ENCODE measurements around the gene SRCAP.
A peak's percentile ranks its signal among the peaks of the same experiment; 100 is the strongest.

The SRCAP gene

DNA sequence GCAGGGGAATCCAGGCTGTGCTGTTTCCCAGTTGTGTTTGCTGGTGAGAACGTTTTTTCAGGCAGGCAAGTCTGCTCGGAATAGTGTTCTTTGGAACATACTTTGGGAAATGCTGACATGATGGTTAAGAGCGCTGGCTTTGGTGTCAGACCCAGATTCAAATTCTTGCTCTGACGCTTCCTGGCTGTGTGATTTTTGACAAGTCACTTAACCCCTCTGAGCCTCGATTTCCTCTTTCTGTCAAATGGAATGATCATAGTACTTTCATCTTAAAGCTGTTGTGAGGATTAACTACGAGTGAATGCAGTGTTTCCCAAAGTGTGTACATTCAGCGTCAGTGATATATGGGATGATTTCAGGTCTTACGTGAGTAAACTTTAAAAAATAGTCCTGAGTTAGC, 35.9 kb upstream of the SRCAP start:
- TF ChIP-seq, protein P1, sequence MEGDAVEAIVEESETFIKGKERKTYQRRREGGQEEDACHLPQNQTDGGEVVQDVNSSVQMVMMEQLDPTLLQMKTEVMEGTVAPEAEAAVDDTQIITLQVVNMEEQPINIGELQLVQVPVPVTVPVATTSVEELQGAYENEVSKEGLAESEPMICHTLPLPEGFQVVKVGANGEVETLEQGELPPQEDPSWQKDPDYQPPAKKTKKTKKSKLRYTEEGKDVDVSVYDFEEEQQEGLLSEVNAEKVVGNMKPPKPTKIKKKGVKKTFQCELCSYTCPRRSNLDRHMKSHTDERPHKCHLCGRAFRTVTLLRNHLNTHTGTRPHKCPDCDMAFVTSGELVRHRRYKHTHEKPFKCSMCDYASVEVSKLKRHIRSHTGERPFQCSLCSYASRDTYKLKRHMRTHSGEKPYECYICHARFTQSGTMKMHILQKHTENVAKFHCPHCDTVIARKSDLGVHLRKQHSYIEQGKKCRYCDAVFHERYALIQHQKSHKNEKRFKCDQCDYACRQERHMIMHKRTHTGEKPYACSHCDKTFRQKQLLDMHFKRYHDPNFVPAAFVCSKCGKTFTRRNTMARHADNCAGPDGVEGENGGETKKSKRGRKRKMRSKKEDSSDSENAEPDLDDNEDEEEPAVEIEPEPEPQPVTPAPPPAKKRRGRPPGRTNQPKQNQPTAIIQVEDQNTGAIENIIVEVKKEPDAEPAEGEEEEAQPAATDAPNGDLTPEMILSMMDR (IDR thresholded peaks at IDR 0.05; ENCODE audit: unreplicated experiment in 3 of 3), result no peak
- Mint-ChIP-seq H3K27ac (peak overlapping the region in 1 of 3 experiments; percentile 64), H3K27me3 (ENCODE audit: low read depth) (peaks cover 4% of the 10 kb centered on the region), H3K4me1 (peaks cover 30% of the 10 kb centered on the region), H3K36me3 (ENCODE audit: low read depth) (peaks cover 56% of the 10 kb centered on the region), H3K4me3 (peak overlapping the region; percentile 31 to 74 (median 51)), H3K9me3 (no peaks in the 10 kb centered on the region)

DNA sequence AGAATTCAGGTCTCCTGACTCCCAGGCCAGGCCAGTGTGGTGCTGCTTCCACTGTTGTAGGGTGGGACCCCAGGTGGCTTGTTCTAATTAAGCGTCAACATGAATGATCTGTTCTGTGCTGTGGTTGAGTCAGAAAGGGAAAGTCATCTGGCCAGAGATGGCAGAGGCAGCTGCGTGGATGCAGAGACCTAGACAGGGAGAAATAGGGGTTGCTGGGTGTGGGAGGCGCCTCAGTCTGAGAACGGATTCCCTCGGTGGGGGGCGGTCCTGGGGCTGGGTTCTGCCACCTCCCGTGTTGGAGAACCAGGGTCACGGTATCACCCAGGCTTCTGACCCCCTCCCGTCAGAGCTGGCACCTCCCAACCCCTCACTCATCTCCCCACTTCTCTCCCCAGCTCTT, 35.2 kb upstream of the SRCAP start:
- H3K4me3 Mint-ChIP-seq, result peak overlapping the region; percentile 34 to 64 (median 41)
- H3K36me3 Mint-ChIP-seq (ENCODE audit: low read depth), result peaks cover 58% of the 10 kb centered on the region
- H3K27ac Mint-ChIP-seq, result peak overlapping the region in 1 of 3 experiments; percentile 56
- H3K4me1 Mint-ChIP-seq, result peaks cover 30% of the 10 kb centered on the region
- H3K9me3 Mint-ChIP-seq, result no peaks in the 10 kb centered on the region
- TF ChIP-seq, protein P1 (IDR thresholded peaks at IDR 0.05; ENCODE audit: unreplicated experiment in 3 of 3), result no peak
- H3K27me3 Mint-ChIP-seq (ENCODE audit: low read depth), result peaks cover 4% of the 10 kb centered on the region

DNA sequence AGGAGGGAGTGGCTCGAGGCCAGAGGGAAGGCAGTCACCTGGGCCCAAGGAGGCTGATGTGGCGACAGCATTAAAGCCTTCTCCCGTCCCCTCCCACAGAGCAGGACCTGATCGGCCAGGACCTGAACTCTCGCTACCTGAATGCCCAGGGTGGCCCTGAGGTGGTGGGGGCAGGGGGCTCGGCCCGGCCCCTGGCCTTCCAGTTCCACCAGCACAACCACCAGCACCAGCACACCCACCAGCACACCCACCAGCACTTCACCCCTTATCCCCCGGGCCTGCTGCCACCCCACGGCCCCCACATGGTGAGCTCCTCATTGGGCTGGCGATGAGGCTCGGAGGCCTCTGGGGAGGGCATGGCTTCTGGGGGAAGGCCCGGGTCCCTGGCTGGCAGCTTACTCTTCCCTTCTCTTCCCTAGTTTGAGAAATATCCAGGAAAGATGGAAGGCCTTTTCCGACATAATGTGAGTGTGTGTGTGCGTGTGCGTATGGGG, 34.3 kb upstream of the SRCAP start:
- Mint-ChIP-seq H3K36me3 (ENCODE audit: low read depth) (peaks cover 56% of the 10 kb centered on the region), H3K4me1 (peaks cover 30% of the 10 kb centered on the region), H3K27me3 (ENCODE audit: low read depth) (peaks cover 4% of the 10 kb centered on the region), H3K27ac (no peak overlapping the region), H3K4me3 (no peak overlapping the region), H3K9me3 (no peaks in the 10 kb centered on the region)
- TF ChIP-seq, protein P1 (IDR thresholded peaks at IDR 0.05; ENCODE audit: unreplicated experiment in 3 of 3), result no peak

DNA sequence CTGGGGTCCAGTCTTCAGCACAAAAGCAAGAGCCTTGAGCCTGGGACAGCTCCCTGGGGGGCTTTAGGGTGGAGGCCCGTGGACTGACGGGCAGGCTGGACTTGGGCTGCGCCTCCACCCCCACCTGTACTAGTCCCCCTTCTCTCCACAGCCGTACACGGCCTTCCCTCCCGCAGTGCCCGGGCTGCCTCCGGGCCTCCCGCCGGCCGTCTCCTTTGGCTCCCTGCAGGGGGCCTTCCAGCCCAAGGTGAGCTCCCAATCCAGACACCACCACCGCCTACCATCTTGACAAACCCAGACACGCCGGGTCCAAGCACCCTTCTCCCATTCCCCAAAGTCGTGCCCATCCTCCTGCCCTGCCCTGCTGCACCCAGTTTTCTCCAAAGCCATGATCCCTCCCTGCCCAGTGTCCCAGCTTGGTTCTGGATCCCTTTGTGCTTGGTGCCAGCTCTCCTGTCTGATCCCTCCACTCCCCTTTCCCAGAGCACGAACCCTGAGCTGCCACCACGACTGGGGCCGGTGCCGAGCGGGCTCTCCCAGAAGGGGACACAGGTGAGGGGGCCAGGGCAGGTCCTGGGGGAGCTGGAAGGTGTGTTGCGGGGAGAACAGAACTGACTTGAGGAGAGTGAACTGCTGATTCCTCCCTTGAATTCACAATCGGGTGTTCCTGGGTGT, 33.7 kb upstream of the SRCAP start:
- H3K27me3 Mint-ChIP-seq (ENCODE audit: low read depth), result peaks cover 4% of the 10 kb centered on the region
- no peak overlapping the region for H3K27ac Mint-ChIP-seq
- TF ChIP-seq, protein P1 (IDR thresholded peaks at IDR 0.05; ENCODE audit: unreplicated experiment in 3 of 3), result no peak
- H3K9me3 Mint-ChIP-seq, result no peaks in the 10 kb centered on the region
- H3K4me3 Mint-ChIP-seq, result no peak overlapping the region
- H3K4me1 Mint-ChIP-seq, result peaks cover 30% of the 10 kb centered on the region
- peaks cover 56% of the 10 kb centered on the region for H3K36me3 Mint-ChIP-seq (ENCODE audit: low read depth)

DNA sequence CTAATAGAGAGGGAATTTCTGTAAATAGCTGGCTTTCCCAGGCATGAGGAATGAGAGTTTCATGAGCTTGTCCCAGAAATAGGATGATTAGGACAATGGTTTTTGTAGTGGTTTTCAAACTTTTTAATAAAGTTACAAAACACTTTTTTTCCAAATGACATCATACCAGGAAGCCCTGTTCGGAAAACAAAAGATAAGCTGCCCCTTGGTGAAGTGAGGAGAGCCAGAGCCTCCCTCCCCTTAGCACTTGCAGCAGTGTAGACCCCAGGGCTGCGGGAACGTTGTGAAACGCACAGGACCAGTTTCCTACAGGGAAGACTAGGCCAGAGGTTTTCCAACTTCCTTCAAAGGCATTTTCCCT, 33.2 kb upstream of the SRCAP start:
- Mint-ChIP-seq H3K4me3 (no peak overlapping the region), H3K9me3 (no peaks in the 10 kb centered on the region), H3K36me3 (ENCODE audit: low read depth) (peaks cover 53% of the 10 kb centered on the region), H3K27me3 (ENCODE audit: low read depth) (peaks cover 4% of the 10 kb centered on the region), H3K27ac (no peak overlapping the region), H3K4me1 (peaks cover 25% of the 10 kb centered on the region)
- TF ChIP-seq, protein P1 (IDR thresholded peaks at IDR 0.05; ENCODE audit: unreplicated experiment in 3 of 3), result no peak

DNA sequence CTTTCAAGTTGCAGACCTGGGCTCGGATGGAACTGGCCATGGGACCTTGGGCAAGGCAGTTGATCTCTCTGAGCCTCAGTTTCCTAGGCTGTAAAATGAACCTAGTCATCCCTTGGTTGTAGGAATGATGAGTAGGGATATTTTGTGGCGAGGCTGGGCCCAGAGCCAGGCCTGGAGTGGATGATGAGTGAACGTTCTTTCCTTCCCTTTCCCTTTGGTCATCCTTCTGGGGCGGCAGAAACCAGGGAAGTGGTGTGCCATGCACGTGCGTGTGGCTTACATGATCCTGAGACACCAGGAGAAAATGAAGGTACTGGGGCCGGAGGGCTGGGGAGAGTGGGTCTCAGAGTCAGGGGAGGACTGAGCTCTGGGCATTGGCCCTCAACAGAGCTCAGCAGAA, 32.3 kb upstream of the SRCAP start:
- H3K36me3 Mint-ChIP-seq (ENCODE audit: low read depth), result peaks cover 47% of the 10 kb centered on the region
- TF ChIP-seq, protein P1 (IDR thresholded peaks at IDR 0.05; ENCODE audit: unreplicated experiment in 3 of 3), result no peak

More for the DNA sequence above, 32.3 kb upstream of the SRCAP start:
- no peak overlapping the region for H3K27ac Mint-ChIP-seq
- no peaks in the 10 kb centered on the region for H3K27me3 Mint-ChIP-seq (ENCODE audit: low read depth)
- peaks cover 16% of the 10 kb centered on the region for H3K4me1 Mint-ChIP-seq
- H3K4me3 Mint-ChIP-seq, result no peak overlapping the region
- H3K9me3 Mint-ChIP-seq, result no peaks in the 10 kb centered on the region
